Panc1 (cell line): ENCODE measurements around the gene ZNF804B. TPM values are rescaled to one million over a fixed set of nuclear protein-coding genes. Genes with fewer than 3 reads are reported as not detected.

Experiments
- ATAC-seq: fragments of 200-7000 bp; cut with Tn5 transposase; 2 replicates; pipeline ENCODE4 v1.9.1; 2020; ENCODE audit warnings: mild to moderate bottlenecking, moderate library complexity
- BruUV-seq: library from RNA; stranded (reverse); fragments of 400-500 nt; replicated peaks from 2 replicates; lab custom pipeline; 2021; lab: Mats Ljungman, UMichigan
- CTCF ChIA-PET: fragments of 300-600 bp; sonication (Branson Sonifier 250); formaldehyde crosslinking; loops from one replicate; lab custom pipeline; 2022; ENCODE audit warnings: antibody characterized with exemption; lab: Charles Lee
- POLR2A ChIA-PET: fragments of 300-600 bp; sonication (Branson Sonifier 250); formaldehyde crosslinking; loops from one replicate; lab custom pipeline; 2022; ENCODE audit warnings: antibody characterized with exemption; lab: Charles Lee
- DNase-seq: peaks from one replicate; pipeline ENCODE4 v3.0.0-alpha.2; 2010; ENCODE audit warnings: low read depth, low spot score
- H3K27ac ChIP-seq: 2 replicates; pipeline ENCODE4 v1.5.1; 2011; ENCODE audit warnings: mild to moderate bottlenecking, low read length, inconsistent platforms
- H3K27me3 ChIP-seq: fragments of 200-500 bp; sonication (Bioruptor generic); 2 replicates; pipeline ENCODE4 v1.6.0; 2014; ENCODE audit warnings: low read length, inconsistent platforms; ENCODE audit not compliant: control insufficient read depth, insufficient read depth
- H3K36me3 ChIP-seq: fragments of 200-500 bp; sonication (Bioruptor generic); 2 replicates; pipeline ENCODE4 v1.5.1; 2014; ENCODE audit warnings: inconsistent platforms, mild to moderate bottlenecking, low read length, moderate library complexity; ENCODE audit not compliant: control insufficient read depth, insufficient read depth
- H3K4me1 ChIP-seq: 2 replicates; pipeline ENCODE4 v1.5.1; 2011; ENCODE audit warnings: inconsistent platforms, mild to moderate bottlenecking, low read length, moderate library complexity; ENCODE audit not compliant: control insufficient read depth, insufficient read depth
- H3K4me3 ChIP-seq, 2 experiments: 2 replicates each; pipeline ENCODE4 v1.5.1; 2011 to 2012; ENCODE audit warnings: low read depth in 2 of 2, low read length in 2 of 2, mild to moderate bottlenecking in 2 of 2, inconsistent platforms in 1 of 2, moderate library complexity in 1 of 2
- H3K9me3 ChIP-seq: fragments of 200-500 bp; sonication (Bioruptor generic); 2 replicates; pipeline ENCODE4 v1.5.1; 2014; ENCODE audit warnings: low read depth, mild to moderate bottlenecking, inconsistent platforms, low read length, moderate library complexity; ENCODE audit not compliant: control insufficient read depth, insufficient read depth
- CTCF ChIP-seq: fragments of 450-650 bp; IDR thresholded peaks from 2 replicates; pipeline ENCODE4 v1.5.1; 2017; ENCODE audit warnings: mild to moderate bottlenecking
- POLR2AphosphoS5 ChIP-seq: IDR thresholded peaks from 2 replicates; pipeline ENCODE4 v1.6.1; 2012; ENCODE audit warnings: mild to moderate bottlenecking, low read depth, low read length, moderate library complexity
- REST ChIP-seq, 2 experiments: IDR thresholded peaks; 2 replicates each; pipeline ENCODE4 v1.6.1; 2011 to 2012; ENCODE audit warnings: low read depth in 2 of 2, control low read depth in 1 of 2, low read length in 1 of 2, mild to moderate bottlenecking in 1 of 2, moderate library complexity in 1 of 2; ENCODE audit not compliant: insufficient read depth in 1 of 2
- SIN3A ChIP-seq: IDR thresholded peaks from 2 replicates; pipeline ENCODE4 v1.6.1; 2012; ENCODE audit warnings: low read depth, mild to moderate bottlenecking, low read length, moderate library complexity, borderline replicate concordance; ENCODE audit not compliant: insufficient read depth
- TCF7L2 ChIP-seq: IDR thresholded peaks from 2 replicates; pipeline ENCODE4 v1.6.1; 2011; ENCODE audit warnings: mild to moderate bottlenecking, low read depth, low read length, inconsistent platforms
- in situ Hi-C: cut with HindIII; loops from 2 replicates; pipeline ENCODE4 v1.10.0; 2016; ENCODE audit warnings: low sequenced_read_pairs, low pct_unique_long_range_greater_than_20kb
- intact Hi-C: fragments of 100-400 bp; cut with micrococcal nuclease; formaldehyde crosslinking; loops from one replicate; pipeline ENCODE4 v1.10.0; 2022; ENCODE audit not compliant: unreplicated experiment
- total RNA-seq: library from RNA; stranded (reverse); gene quantifications from one replicate; pipeline ENCODE4 v1.2.1, GENCODE V29; 2021; ENCODE audit not compliant: unreplicated experiment

The ZNF804B gene
- total RNA-seq, 1 experiment from 2014 or later: not detected

- H3K4me3 ChIP-seq: no peak overlapping the region
- POLR2A ChIA-PET: no interaction called here
- no TSS peak for BruUV-seq
- no peak for DNase-seq
- H3K9me3 ChIP-seq: 0 out of 2 replicates have a peak, but pooled peaks cover 3% of the 10 kb centered on the region
- H3K27ac ChIP-seq: no peak overlapping the region
- TF ChIP-seq POLR2AphosphoS5 (no peak), REST (IDR thresholded peaks at IDR 0.05; ENCODE audit: insufficient read depth in 1 of 2, low read depth in 2 of 2, low read length in 1 of 2) (no peak), TCF7L2 (no peak), CTCF (no peak), SIN3A (no peak)
- no peak for ATAC-seq
- intact Hi-C loops (no loop called here), in situ Hi-C loops (no loop called here)
- H3K4me1 ChIP-seq: no peaks in the 10 kb centered on the region
- H3K27me3 ChIP-seq: no peaks in the 10 kb centered on the region
- H3K36me3 ChIP-seq: no peaks in the 10 kb centered on the region
- CTCF ChIA-PET: no interaction called here
These were observed 205.9 kb downstream of the ZNF804B start for GRCh38 chr7:88965371-88965770.

GRCh38 chr7:88967432-88967831, 207.9 kb downstream of the ZNF804B start:
- Histone ChIP-seq H3K27me3 (no peaks in the 10 kb centered on the region), H3K27ac (no peak overlapping the region), H3K4me3 (no peak overlapping the region), H3K36me3 (no peaks in the 10 kb centered on the region), H3K9me3 (0 out of 2 replicates have a peak, but pooled peaks cover 3% of the 10 kb centered on the region), H3K4me1 (no peaks in the 10 kb centered on the region)
- CTCF ChIA-PET: no interaction called here
- POLR2A ChIA-PET: no interaction called here
- BruUV-seq: no TSS peak
- in situ Hi-C loops (no loop called here), intact Hi-C loops (no loop called here)
- ATAC-seq (no peak), DNase-seq (no peak)
- TF ChIP-seq REST (IDR thresholded peaks at IDR 0.05; ENCODE audit: insufficient read depth in 1 of 2, low read depth in 2 of 2, low read length in 1 of 2) (no peak), TCF7L2 (no peak), POLR2AphosphoS5 (no peak), SIN3A (no peak), CTCF (no peak)
